Common myeloid progenitor, CD34-positive (primary cell): ENCODE results near the gene ARVCF.

Source experiments
- CTCF ChIA-PET: fragments of 350-600 bp; sonication (Branson Sonifier 250); formaldehyde crosslinking; loops from one replicate; lab custom pipeline; 2021; ENCODE audit warnings: antibody characterized with exemption; lab: Charles Lee
- POLR2A ChIA-PET: fragments of 350-600 bp; sonication (Branson Sonifier 250); formaldehyde crosslinking; loops from one replicate; lab custom pipeline; 2021; ENCODE audit warnings: antibody characterized with exemption; lab: Charles Lee
- DNase-seq, 3 donors: peaks; one replicate each; pipeline versions ENCODE4 v3.0.0 to v3.0.0-alpha.2; 2013
- H3K27ac ChIP-seq, 2 experiments: 1 replicate in 1 of 2; 2 replicates in 1 of 2; pipeline ENCODE4 v1.7.0; 2013; ENCODE audit warnings: inconsistent platforms in 2 of 2, low read length in 2 of 2, mild to moderate bottlenecking in 2 of 2, low read depth in 1 of 2, moderate library complexity in 1 of 2; ENCODE audit not compliant: severe bottlenecking in 2 of 2, insufficient read depth in 1 of 2, poor library complexity in 1 of 2
- H3K27me3 ChIP-seq, 5 experiments: replicated peaks in 2 of 5; 1 replicate in 3 of 5; 2 replicates in 2 of 5; pipeline versions ENCODE4 v1.6.1 to v1.7.0; 2013; ENCODE audit warnings: low read length in 4 of 5, mild to moderate bottlenecking in 2 of 5, moderate library complexity in 2 of 5, inconsistent platforms in 1 of 5; ENCODE audit not compliant: insufficient read depth in 5 of 5, control insufficient read depth in 4 of 5
- H3K36me3 ChIP-seq, 4 experiments: 1 replicate in 2 of 4; 2 replicates in 2 of 4; pipeline versions ENCODE4 v1.6.1 to v1.7.0; 2013; ENCODE audit warnings: low read length in 3 of 4, control low read depth in 1 of 4, mild to moderate bottlenecking in 1 of 4; ENCODE audit not compliant: control insufficient read depth in 4 of 4, insufficient read depth in 4 of 4
- H3K4me1 ChIP-seq, 4 experiments: 1 replicate in 3 of 4; 2 replicates in 1 of 4; pipeline versions ENCODE4 v1.6.1 to v1.7.1; 2013; ENCODE audit warnings: low read length in 3 of 4, mild to moderate bottlenecking in 3 of 4, control low read depth in 1 of 4, inconsistent platforms in 1 of 4, moderate library complexity in 1 of 4; ENCODE audit not compliant: control insufficient read depth in 4 of 4, insufficient read depth in 4 of 4; ENCODE audit errors: control extremely low read depth in 1 of 4
- H3K4me3 ChIP-seq, 7 experiments: 1 replicate in 4 of 7; 2 replicates in 3 of 7; pipeline versions ENCODE4 v1.5.1 to v1.7.0; 2013; ENCODE audit warnings: mild to moderate bottlenecking in 7 of 7, low read length in 6 of 7, moderate library complexity in 6 of 7, inconsistent platforms in 2 of 7, low read depth in 2 of 7, control low read depth in 1 of 7; ENCODE audit not compliant: insufficient read depth in 4 of 7, control insufficient read depth in 1 of 7; ENCODE audit errors: extremely low read depth in 1 of 7
- H3K9me3 ChIP-seq, 5 experiments: 1 replicate in 4 of 5; 2 replicates in 1 of 5; pipeline versions ENCODE4 v1.6.1 to v1.7.1; 2013; ENCODE audit warnings: low read length in 4 of 5, mild to moderate bottlenecking in 2 of 5, inconsistent platforms in 1 of 5, low read depth in 1 of 5, moderate library complexity in 1 of 5; ENCODE audit not compliant: control insufficient read depth in 4 of 5, insufficient read depth in 2 of 5; ENCODE audit errors: control extremely low read depth in 1 of 5
- WGBS: methylation state at CpG from one replicate; pipeline ENCODE4 v1.1.5; 2013; ENCODE audit not compliant: insufficient coverage; 5-methylcytosine and 5-hydroxymethylcytosine counted together

The ARVCF gene

GRCh38 chr22:20002636-20003035 lies 14.0 kb downstream of the ARVCF start:
- H3K4me1 ChIP-seq: peaks cover 0 to 42% (median 30%) of the 10 kb centered on the region in 4 experiments
- H3K9me3 ChIP-seq: peaks cover 0 to 15% (median 4%) of the 10 kb centered on the region in 5 experiments
- no peak overlapping the region for H3K4me3 ChIP-seq
- H3K27ac ChIP-seq: no peak overlapping the region
- no peaks in the 10 kb centered on the region for H3K27me3 ChIP-seq
- DNase-seq: no peak
- POLR2A ChIA-PET: no interaction called here
- H3K36me3 ChIP-seq: no peaks in the 10 kb centered on the region
- 80% methylated on average over 2 of the region's 2 CpGs for WGBS
- CTCF ChIA-PET: interaction anchor here (2.0 to 2.7 kb wide), 2 partner anchors 10 to 33 kb away, joined by 5 to 13 read pairs; no protein-coding TSS in a partner anchor

GRCh38 chr22:20002128-20002527 lies 14.5 kb downstream of the ARVCF start:
- ChIA-PET CTCF (interaction anchor here (0.9 to 2.8 kb wide), 4 partner anchors 9 to 48 kb away, joined by 3 to 13 read pairs (median 8); no protein-coding TSS in a partner anchor), POLR2A (no interaction called here)
- Histone ChIP-seq H3K27ac (no peak overlapping the region), H3K36me3 (no peaks in the 10 kb centered on the region), H3K4me1 (peaks cover 0 to 42% (median 30%) of the 10 kb centered on the region in 4 experiments), H3K27me3 (no peaks in the 10 kb centered on the region), H3K9me3 (peaks cover 0 to 15% (median 4%) of the 10 kb centered on the region in 5 experiments), H3K4me3 (no peak overlapping the region)
- 94% methylated on average over 7 of the region's 9 CpGs for WGBS
- DNase-seq: no peak

- Histone ChIP-seq H3K27me3 (no peaks in the 10 kb centered on the region), H3K9me3 (peaks cover 0 to 15% (median 4%) of the 10 kb centered on the region in 5 experiments), H3K4me3 (no peak overlapping the region), H3K36me3 (no peaks in the 10 kb centered on the region), H3K27ac (no peak overlapping the region), H3K4me1 (peaks cover 0 to 42% (median 30%) of the 10 kb centered on the region in 4 experiments)
- POLR2A ChIA-PET: interaction anchor here (1.1 kb wide), 1 partner anchor 26 kb away, joined by 3 read pairs; no protein-coding TSS in a partner anchor
- peak; percentile 47 to 86 (median 83) for DNase-seq
- CTCF ChIA-PET: interaction anchor here (0.9 to 2.8 kb wide), 6 partner anchors 10 to 47 kb away, joined by 3 to 10 read pairs (median 4); no protein-coding TSS in a partner anchor
- WGBS: 19% methylated on average over 8 of the region's 11 CpGs
These were observed 15.5 kb downstream of the ARVCF start for GRCh38 chr22:20001082-20001638.

GRCh38 chr22:20000246-20001081 lies 16.2 kb downstream of the ARVCF start:
- H3K4me1 ChIP-seq: peaks cover 0 to 42% (median 30%) of the 10 kb centered on the region in 4 experiments
- no peaks in the 10 kb centered on the region for H3K36me3 ChIP-seq
- ChIA-PET POLR2A (interaction anchor here (1.1 kb wide), 1 partner anchor 25 kb away, joined by 3 read pairs; no protein-coding TSS in a partner anchor), CTCF (interaction anchor here (1.1 to 2.8 kb wide), 4 partner anchors 13 to 33 kb away, joined by 3 to 10 read pairs (median 6); no protein-coding TSS in a partner anchor)
- WGBS: 96% methylated on average over 5 of the region's 14 CpGs
- H3K9me3 ChIP-seq: peaks cover 0 to 15% (median 4%) of the 10 kb centered on the region in 5 experiments
- DNase-seq: peak in 1 of 3 donors; percentile 22
- no peak overlapping the region for H3K27ac ChIP-seq
- no peaks in the 10 kb centered on the region for H3K27me3 ChIP-seq
- no peak overlapping the region for H3K4me3 ChIP-seq

GRCh38 chr22:19998991-19999820 lies 17.4 kb downstream of the ARVCF start:
- peaks cover 0 to 42% (median 30%) of the 10 kb centered on the region in 4 experiments for H3K4me1 ChIP-seq
- 100% methylated on average over 6 of the region's 8 CpGs for WGBS

GRCh38 chr22:19998232-19998951 lies 18.2 kb downstream of the ARVCF start:
- CTCF ChIA-PET: interaction anchor here (2.1 kb wide), 1 partner anchor 15 kb away, joined by 8 read pairs; no protein-coding TSS in a partner anchor
- 62% methylated on average over 16 of the region's 16 CpGs for WGBS
- peaks cover 0 to 42% (median 30%) of the 10 kb centered on the region in 4 experiments for H3K4me1 ChIP-seq
- H3K9me3 ChIP-seq: peaks cover 0 to 3% (median 0%) of the 10 kb centered on the region in 5 experiments
- no peak overlapping the region for H3K4me3 ChIP-seq
- no peaks in the 10 kb centered on the region for H3K27me3 ChIP-seq
- H3K27ac ChIP-seq: no peak overlapping the region
- no peak for DNase-seq
- H3K36me3 ChIP-seq: no peaks in the 10 kb centered on the region
- POLR2A ChIA-PET: interaction anchor here (0.6 to 0.7 kb wide), 2 partner anchors 20 to 23 kb away, joined by 3 read pairs; no protein-coding TSS in a partner anchor

More at GRCh38 chr22:19998991-19999820, 17.4 kb downstream of the ARVCF start:
- Histone ChIP-seq H3K27ac (no peak overlapping the region), H3K4me3 (no peak overlapping the region), H3K9me3 (peaks cover 0 to 10% (median 4%) of the 10 kb centered on the region in 5 experiments), H3K36me3 (no peaks in the 10 kb centered on the region), H3K27me3 (no peaks in the 10 kb centered on the region)
- CTCF ChIA-PET: interaction anchor here (2.1 to 2.8 kb wide), 2 partner anchors 14 to 28 kb away, joined by 8 to 10 read pairs; no protein-coding TSS in a partner anchor
- no peak for DNase-seq
- POLR2A ChIA-PET: interaction anchor here (0.6 kb wide), 2 partner anchors 12 to 21 kb away, joined by 3 read pairs; no protein-coding TSS in a partner anchor
